GM12873 (cell line): ENCODE results near the gene MST1R.
A peak's percentile ranks its signal among the peaks of the same experiment; 100 is the strongest.

ENCODE experiments used
- TF ChIP-seq, protein P1 (sequence below): IDR thresholded peaks from 2 replicates; pipeline ENCODE4 v1.5.1; 2012; ENCODE audit warnings: low read depth, mild to moderate bottlenecking, moderate library complexity, low read length, control low read depth; ENCODE audit not compliant: insufficient read depth; ENCODE audit errors: missing control alignments

The MST1R gene

DNA sequence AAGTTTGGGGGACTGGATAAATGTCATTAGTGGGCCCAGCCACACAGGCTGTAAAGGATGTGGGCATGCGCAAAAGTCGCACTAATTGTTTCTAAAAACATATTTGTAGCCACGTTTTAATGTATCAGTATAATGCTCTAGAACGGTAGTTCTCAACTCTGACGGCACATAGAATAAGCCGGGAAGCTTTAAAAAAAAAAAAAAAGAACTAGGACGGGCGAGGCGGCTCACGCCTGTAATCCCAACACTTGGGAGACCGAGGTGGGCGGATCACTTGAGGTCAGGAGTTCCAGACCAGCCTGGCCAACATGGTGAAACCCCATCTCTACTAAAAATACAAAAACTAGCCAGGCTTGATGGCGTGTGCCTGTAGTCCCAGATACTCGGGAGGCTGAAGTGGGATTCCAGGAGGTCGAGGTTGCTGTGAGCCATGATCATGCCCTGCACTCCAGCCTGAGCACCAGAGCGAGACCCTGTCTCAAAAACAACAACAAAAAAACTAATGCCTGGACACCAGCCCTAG, 26.6 kb upstream of the MST1R start:
- TF ChIP-seq, protein P1, sequence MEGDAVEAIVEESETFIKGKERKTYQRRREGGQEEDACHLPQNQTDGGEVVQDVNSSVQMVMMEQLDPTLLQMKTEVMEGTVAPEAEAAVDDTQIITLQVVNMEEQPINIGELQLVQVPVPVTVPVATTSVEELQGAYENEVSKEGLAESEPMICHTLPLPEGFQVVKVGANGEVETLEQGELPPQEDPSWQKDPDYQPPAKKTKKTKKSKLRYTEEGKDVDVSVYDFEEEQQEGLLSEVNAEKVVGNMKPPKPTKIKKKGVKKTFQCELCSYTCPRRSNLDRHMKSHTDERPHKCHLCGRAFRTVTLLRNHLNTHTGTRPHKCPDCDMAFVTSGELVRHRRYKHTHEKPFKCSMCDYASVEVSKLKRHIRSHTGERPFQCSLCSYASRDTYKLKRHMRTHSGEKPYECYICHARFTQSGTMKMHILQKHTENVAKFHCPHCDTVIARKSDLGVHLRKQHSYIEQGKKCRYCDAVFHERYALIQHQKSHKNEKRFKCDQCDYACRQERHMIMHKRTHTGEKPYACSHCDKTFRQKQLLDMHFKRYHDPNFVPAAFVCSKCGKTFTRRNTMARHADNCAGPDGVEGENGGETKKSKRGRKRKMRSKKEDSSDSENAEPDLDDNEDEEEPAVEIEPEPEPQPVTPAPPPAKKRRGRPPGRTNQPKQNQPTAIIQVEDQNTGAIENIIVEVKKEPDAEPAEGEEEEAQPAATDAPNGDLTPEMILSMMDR = no peak

DNA sequence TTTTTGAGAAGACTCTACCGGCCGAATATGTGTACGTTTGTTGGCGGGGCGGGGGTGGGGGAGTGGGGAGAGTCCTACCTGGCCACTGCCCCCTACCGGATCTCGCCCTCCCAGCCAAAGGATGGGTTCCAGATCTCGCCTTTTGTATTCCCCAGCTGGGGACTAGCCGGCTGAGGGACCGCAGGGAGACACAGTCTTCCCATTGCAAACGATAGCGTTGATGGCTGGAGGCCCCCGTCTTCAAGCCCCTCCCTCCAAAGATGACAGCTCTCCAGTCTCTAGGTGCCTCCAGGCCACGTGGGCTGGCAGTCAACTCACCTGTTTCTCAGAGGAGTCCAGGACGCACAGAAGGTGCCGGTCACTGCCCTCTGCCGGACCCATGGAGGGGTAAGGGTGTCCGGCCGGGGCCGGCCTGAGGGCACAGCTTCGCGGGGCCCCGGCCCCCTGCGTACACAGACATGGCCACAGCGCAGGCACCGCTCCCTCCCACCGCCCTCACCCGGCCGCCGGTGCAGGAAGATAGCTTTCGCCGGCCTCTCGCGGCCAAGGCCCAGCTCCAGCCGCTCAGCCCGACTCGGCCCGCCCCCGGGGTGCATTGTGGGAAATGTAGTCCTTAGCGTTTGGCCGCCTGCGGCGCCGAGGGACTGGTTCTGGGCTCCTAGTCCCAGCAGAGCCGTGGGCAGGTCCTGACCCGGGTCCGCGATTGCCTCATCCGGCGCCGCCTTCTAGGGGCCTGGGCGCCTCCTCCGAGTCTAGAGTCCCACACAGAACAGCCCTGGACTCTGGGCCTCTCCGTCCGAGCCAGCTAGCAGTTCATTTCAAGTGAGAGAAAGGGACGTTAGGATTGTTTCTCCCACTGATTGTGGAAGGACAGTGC, 25.9 kb upstream of the MST1R start, which contains the start of gene MON1A:
TSS of gene MON1A (minus strand) at position 521 of the 877 bp plus-strand sequence. CDS start 16,465 bp downstream, outside the sequence.
- TF ChIP-seq, protein P1 = peak; percentile 30

DNA sequence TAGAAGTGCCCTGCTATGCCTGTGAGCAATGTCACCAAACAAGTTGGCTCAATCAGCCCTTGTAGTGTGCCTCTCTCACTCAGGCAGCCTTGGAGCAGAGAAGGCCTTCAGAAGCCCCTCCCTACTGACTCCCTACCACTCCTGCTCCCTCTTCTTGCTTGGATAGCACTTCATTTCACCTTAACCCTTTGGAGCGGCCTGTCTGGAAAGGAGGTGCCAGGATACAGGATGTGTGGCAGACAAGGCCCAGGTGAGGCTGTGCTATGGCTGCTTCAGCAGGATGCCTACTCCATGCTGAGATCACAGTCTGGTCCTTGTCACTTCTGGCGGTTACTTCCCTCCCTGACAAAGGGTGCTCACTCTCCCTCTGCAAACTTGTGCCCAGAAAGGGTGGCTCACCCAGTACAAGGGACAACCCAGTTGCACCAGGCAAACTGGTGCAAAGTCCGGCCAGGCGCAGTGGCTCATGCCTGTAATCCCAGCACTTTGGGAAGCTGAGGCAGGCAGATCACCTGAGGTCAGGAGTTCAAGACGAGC, 24.9 kb upstream of the MST1R start:
- TF ChIP-seq, protein P1 = no peak

DNA sequence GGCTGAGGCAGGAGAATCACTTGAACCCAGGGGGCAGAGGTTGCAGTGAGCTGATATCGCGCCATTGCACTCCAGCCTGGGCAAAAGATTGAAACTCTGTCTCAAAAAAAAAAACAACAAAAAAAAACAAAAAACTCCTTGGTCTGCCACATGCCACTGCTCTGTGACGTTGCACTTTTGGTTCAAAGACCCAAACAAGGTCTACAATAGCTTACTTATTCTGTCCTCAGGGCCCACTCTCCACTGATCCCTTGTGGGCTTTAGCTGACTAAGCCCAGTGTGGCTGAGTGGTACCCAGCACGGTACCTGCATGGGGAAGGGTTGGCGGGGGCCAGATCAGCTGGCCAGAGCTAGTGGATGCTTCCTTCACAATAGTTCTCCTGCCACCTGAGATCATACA, 24.1 kb upstream of the MST1R start:
- TF ChIP-seq, protein P1 = no peak

DNA sequence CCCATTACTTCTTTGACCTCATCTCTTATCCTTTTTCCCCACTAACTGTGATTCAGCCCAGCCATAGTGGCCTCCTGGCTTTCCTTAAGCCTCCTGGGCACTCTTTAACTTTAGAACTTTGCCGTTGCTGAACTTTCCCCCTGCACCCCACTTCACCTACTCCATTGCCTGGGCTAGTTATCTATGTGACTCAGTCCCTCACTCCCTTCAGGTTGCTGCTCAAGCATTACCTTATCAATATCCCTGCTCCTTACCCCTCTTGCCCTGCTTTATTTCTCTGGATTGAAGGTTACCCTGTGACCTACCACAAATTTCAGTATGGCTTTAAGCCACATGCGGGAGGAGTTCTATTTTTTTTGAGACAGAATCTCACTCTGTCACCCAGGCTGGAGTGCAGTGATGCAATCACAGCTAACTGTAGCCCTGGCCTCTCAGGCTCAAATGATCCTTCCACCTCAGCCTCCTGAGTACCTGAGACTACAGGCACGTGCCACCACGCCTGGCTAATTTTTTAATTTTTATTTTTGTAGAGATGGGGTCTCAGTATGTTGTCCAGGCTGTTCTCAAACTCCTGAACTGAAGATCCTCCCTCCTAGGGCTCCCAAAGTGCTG, 22.6 kb upstream of the MST1R start:
- TF ChIP-seq, protein P1 = no peak

DNA sequence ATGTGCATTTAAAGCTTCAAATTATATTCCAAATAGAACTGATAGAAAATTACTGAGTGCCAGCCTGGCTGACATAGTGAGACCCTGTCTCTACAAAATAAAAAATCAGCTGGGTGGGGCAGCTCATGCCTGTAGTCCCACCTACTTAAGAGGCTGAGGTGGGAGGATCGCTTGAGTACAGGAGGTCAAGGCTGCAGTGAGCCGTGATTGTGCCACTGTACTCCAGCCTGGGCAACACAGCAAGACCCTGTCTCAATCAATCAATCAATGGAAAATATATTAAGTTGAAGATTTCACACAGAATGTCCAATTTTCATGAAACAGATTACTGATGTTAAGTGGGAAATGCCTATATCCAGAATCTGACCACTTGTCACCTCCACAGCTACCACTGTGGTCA, 21.8 kb upstream of the MST1R start:
- TF ChIP-seq, protein P1 = no peak

DNA sequence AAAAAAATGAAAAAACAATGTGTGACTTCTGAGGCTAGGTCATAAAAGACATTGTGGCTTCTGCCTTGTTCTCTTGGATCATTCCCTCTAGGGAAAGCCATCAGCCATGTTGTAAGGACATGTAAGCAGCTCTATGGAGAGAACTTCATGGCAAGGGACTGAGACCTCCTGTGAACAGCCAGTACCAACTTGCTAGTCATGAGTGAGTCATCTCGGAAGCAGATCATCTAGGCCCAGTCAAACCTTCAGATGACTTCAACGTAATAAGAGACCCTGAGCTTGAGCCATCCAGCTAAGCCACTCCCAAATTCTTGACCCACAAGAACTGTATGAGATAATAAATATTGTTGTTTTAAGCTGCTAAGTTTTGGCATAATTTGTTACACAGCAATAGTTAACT, 21.0 kb upstream of the MST1R start:
- TF ChIP-seq, protein P1 = no peak
